Glutamatergic neuron (in vitro differentiated cells): Measurements from ENCODE around the gene DOCK6. TPM values are rescaled to one million over a fixed set of nuclear protein-coding genes. Genes with fewer than 3 reads are reported as not detected.
"Not testable (repeated sequence)": the region's sequence is repeated elsewhere in the genome, so short reads cannot be mapped to it uniquely, and the experiment has no call there.

Experiments
- DNase-seq: peaks from one replicate; pipeline ENCODE4 v3.0.0; 2022
- H3K27ac Mint-ChIP-seq: one replicate; pipeline ENCODE4 v1.8.0; 2020; ENCODE audit warnings: mild to moderate bottlenecking, mixed read lengths, inconsistent platforms; ENCODE audit not compliant: unreplicated experiment
- H3K27me3 Mint-ChIP-seq: one replicate; pipeline ENCODE4 v1.8.0; 2020; ENCODE audit warnings: mild to moderate bottlenecking, moderate library complexity, mixed read lengths, inconsistent platforms; ENCODE audit not compliant: unreplicated experiment
- H3K36me3 Mint-ChIP-seq: one replicate; pipeline ENCODE4 v1.8.0; 2020; ENCODE audit warnings: mild to moderate bottlenecking, mixed read lengths, inconsistent platforms; ENCODE audit not compliant: unreplicated experiment
- H3K4me1 Mint-ChIP-seq: one replicate; pipeline ENCODE4 v1.8.0; 2020; ENCODE audit warnings: mild to moderate bottlenecking, low read depth, mixed read lengths, inconsistent platforms; ENCODE audit not compliant: unreplicated experiment
- H3K4me3 Mint-ChIP-seq: one replicate; pipeline ENCODE4 v1.8.0; 2020; ENCODE audit warnings: mild to moderate bottlenecking, mixed read lengths, inconsistent platforms; ENCODE audit not compliant: unreplicated experiment
- H3K9me3 Mint-ChIP-seq: one replicate; pipeline ENCODE4 v1.8.0; 2020; ENCODE audit warnings: mild to moderate bottlenecking, moderate library complexity, mixed read lengths, inconsistent platforms; ENCODE audit not compliant: unreplicated experiment
- CTCF ChIP-seq: fragments of 200-600 bp; sonication (generic); IDR thresholded peaks from one replicate; pipeline ENCODE4 v1.5.0; 2021; ENCODE audit not compliant: partially characterized antibody, unreplicated experiment
- total RNA-seq: library from RNA; stranded (reverse); fragmentation: NEBNext Ultra II Directional; extraction: Animal tissue kit (Norgen Biotek cat#: 25700); gene quantifications from one replicate; pipeline ENCODE4 v1.2.1, GENCODE V29; 2021; ENCODE audit not compliant: unreplicated experiment

The DOCK6 gene
- total RNA-seq, 1 donor from 2014 or later = 260 TPM

- no peak for TF ChIP-seq CTCF
- H3K36me3 Mint-ChIP-seq = peaks cover 6% of the 10 kb centered on the region
- H3K27ac Mint-ChIP-seq = no peak overlapping the region
- H3K4me3 Mint-ChIP-seq = no peak overlapping the region
- H3K4me1 Mint-ChIP-seq = no peaks in the 10 kb centered on the region
- no peak for DNase-seq
- peaks cover 1% of the 10 kb centered on the region for H3K9me3 Mint-ChIP-seq
- H3K27me3 Mint-ChIP-seq = peaks cover 1% of the 10 kb centered on the region
Measured at GRCh38 chr19:11165486-11166030, 96.8 kb downstream of the DOCK6 start.

- H3K4me1 Mint-ChIP-seq = no peaks in the 10 kb centered on the region
- no peak for DNase-seq
- no peak overlapping the region for H3K4me3 Mint-ChIP-seq
- H3K9me3 Mint-ChIP-seq = peaks cover 1% of the 10 kb centered on the region
- no peak for TF ChIP-seq CTCF
- no peak overlapping the region for H3K27ac Mint-ChIP-seq
- peaks cover 6% of the 10 kb centered on the region for H3K36me3 Mint-ChIP-seq
- H3K27me3 Mint-ChIP-seq = peaks cover 1% of the 10 kb centered on the region
Measured at GRCh38 chr19:11164879-11165406, 97.4 kb downstream of the DOCK6 start.

- no peak for TF ChIP-seq CTCF
- H3K27me3 Mint-ChIP-seq = peaks cover 1% of the 10 kb centered on the region
- no peak overlapping the region for H3K27ac Mint-ChIP-seq
- H3K4me3 Mint-ChIP-seq = no peak overlapping the region
- no peak for DNase-seq
- peaks cover 6% of the 10 kb centered on the region for H3K36me3 Mint-ChIP-seq
- peaks cover 1% of the 10 kb centered on the region for H3K9me3 Mint-ChIP-seq
- H3K4me1 Mint-ChIP-seq = no peaks in the 10 kb centered on the region
Measured at GRCh38 chr19:11164296-11164695, 98.0 kb downstream of the DOCK6 start.

- not testable (repeated sequence) for H3K9me3 Mint-ChIP-seq, H3K4me1 Mint-ChIP-seq, H3K27me3 Mint-ChIP-seq, H3K4me3 Mint-ChIP-seq, H3K27ac Mint-ChIP-seq, DNase-seq, H3K36me3 Mint-ChIP-seq
Measured at GRCh38 chr19:11160440-11160768, 101.9 kb downstream of the DOCK6 start.

- Mint-ChIP-seq H3K4me3 (no peak overlapping the region), H3K27me3 (no peaks in the 10 kb centered on the region), H3K27ac (no peak overlapping the region), H3K9me3 (peaks cover 8% of the 10 kb centered on the region), H3K4me1 (no peaks in the 10 kb centered on the region), H3K36me3 (peaks cover 6% of the 10 kb centered on the region)
- TF ChIP-seq CTCF = no peak
- no peak for DNase-seq
Measured at GRCh38 chr19:11159598-11160439, 102.5 kb downstream of the DOCK6 start.
